ENCODE results near the gene COX20.

COX20 gene

GRCh38 chr1:244836584-244836983, 1.1 kb downstream of the COX20 start:
- H3K4me2 ChIP-seq (ENCODE audit: low read length) = peak overlapping the region; percentile 96
- H3K4me1 ChIP-seq (ENCODE audit: insufficient read depth, low read length, severe bottlenecking) = peaks cover 51% of the 10 kb centered on the region
- H3K27me3 ChIP-seq (ENCODE audit: insufficient read depth, low read length) = no peaks in the 10 kb centered on the region
- H3F3A ChIP-seq (ENCODE audit: insufficient read depth, low read length) = peaks cover 20% of the 10 kb centered on the region; the same call in 1 of the 2 replicates
- peak overlapping the region; percentile 86 for H3K4me3 ChIP-seq (ENCODE audit: low read depth, low read length, poor library complexity, severe bottlenecking)
- H3K27ac ChIP-seq (ENCODE audit: low read depth, low read length, poor library complexity, severe bottlenecking) = peak overlapping the region; percentile 95
- H3K9me3 ChIP-seq (ENCODE audit: low read length) = no peaks in the 10 kb centered on the region
- H2AFZ ChIP-seq (ENCODE audit: low read length) = no peak overlapping the region
- H3K79me2 ChIP-seq (ENCODE audit: insufficient read depth, low read length) = peaks cover 16% of the 10 kb centered on the region
- TF ChIP-seq EZH2 (IDR thresholded peaks at IDR 0.05; ENCODE audit: borderline replicate concordance, low read length) (no peak), CTCF (IDR thresholded peaks at IDR 0.05; ENCODE audit: low read length) (no peak)
- no peaks in the 10 kb centered on the region for H3K9me2 ChIP-seq (ENCODE audit: low read depth, low read length)
- H3K9ac ChIP-seq (ENCODE audit: low read length) = peak overlapping the region; percentile 96
- H3K36me3 ChIP-seq (ENCODE audit: insufficient read depth, low read length) = peaks cover 34% of the 10 kb centered on the region
- no peaks in the 10 kb centered on the region for H4K20me1 ChIP-seq (ENCODE audit: insufficient read depth, low read length)

DNA sequence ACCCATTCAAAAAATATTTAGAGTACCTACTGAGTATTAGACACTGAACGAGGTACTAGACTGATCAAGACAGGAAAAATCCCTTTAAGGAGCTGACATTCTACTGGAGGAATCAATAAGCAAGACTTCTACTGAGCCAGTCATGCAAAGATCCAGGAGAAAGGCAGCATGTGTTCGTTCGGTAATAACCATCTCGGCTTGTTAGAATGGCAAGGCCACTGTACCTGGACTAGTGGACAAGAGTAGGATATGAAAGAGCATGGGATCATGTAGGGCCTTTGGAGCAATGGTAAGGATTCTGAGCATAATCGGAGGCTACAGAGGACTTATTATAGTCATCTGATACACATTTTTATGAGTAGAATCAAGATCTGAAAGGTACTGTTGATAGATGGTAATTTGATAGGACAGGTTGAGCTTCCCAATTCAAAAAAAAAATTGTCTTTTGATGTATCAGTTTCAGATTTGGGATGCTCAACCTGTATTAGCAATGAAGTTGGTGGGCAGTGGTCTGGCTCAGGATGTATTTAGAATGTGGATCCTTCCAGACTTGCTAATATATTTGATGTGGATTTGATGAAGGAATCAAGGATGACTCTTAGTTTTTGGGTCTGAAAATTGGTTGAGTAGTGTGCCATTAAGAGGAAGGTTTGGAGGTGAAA, 2.3 kb downstream of the COX20 start:
- Histone ChIP-seq H3K27me3 (ENCODE audit: insufficient read depth, low read length) (no peaks in the 10 kb centered on the region), H3K4me2 (ENCODE audit: low read length) (peak overlapping the region; percentile 96), H2AFZ (ENCODE audit: low read length) (no peak overlapping the region), H3K36me3 (ENCODE audit: insufficient read depth, low read length) (peaks cover 46% of the 10 kb centered on the region), H3K4me3 (ENCODE audit: low read depth, low read length, poor library complexity, severe bottlenecking) (peak overlapping the region; percentile 86), H3K9me3 (ENCODE audit: low read length) (no peaks in the 10 kb centered on the region), H3F3A (ENCODE audit: insufficient read depth, low read length) (peaks cover 27% of the 10 kb centered on the region; the same call in 1 of the 2 replicates), H3K9ac (ENCODE audit: low read length) (peak overlapping the region; percentile 96; the same call in 1 of the 2 replicates), H3K4me1 (ENCODE audit: insufficient read depth, low read length, severe bottlenecking) (peaks cover 51% of the 10 kb centered on the region), H3K27ac (ENCODE audit: low read depth, low read length, poor library complexity, severe bottlenecking) (peak overlapping the region; percentile 95), H3K9me2 (ENCODE audit: low read depth, low read length) (no peaks in the 10 kb centered on the region), H3K79me2 (ENCODE audit: insufficient read depth, low read length) (peaks cover 16% of the 10 kb centered on the region), H4K20me1 (ENCODE audit: insufficient read depth, low read length) (no peaks in the 10 kb centered on the region)
- TF ChIP-seq CTCF (IDR thresholded peaks at IDR 0.05; ENCODE audit: low read length) (no peak), EZH2 (IDR thresholded peaks at IDR 0.05; ENCODE audit: borderline replicate concordance, low read length) (no peak)

DNA sequence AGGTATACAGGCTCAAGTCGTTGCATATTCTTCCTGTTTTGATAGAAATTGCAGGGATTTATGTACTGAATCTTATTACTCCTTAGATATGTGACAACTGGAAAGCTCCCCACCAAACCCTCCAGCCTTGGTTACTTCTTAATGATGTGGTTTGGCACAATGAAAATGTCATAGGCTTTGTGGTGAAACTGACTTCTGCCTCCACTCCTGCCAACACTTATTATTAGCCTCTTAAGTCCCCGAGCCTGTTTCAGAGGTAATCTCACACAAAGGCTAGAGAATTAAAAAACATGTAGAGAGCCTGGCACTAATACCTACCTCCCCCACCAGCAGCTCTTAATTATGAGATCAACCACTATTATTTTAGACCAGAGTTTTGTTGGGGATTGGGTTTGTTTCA, 4.2 kb downstream of the COX20 start:
- peaks cover 27% of the 10 kb centered on the region; the same call in 1 of the 2 replicates for H3F3A ChIP-seq (ENCODE audit: insufficient read depth, low read length)
- no peaks in the 10 kb centered on the region for H3K27me3 ChIP-seq (ENCODE audit: insufficient read depth, low read length)
- TF ChIP-seq CTCF (IDR thresholded peaks at IDR 0.05; ENCODE audit: low read length) (no peak), EZH2 (IDR thresholded peaks at IDR 0.05; ENCODE audit: borderline replicate concordance, low read length) (no peak)
- no peaks in the 10 kb centered on the region for H4K20me1 ChIP-seq (ENCODE audit: insufficient read depth, low read length)
- no peak overlapping the region for H3K27ac ChIP-seq (ENCODE audit: low read depth, low read length, poor library complexity, severe bottlenecking)
- H3K9me2 ChIP-seq (ENCODE audit: low read depth, low read length) = no peaks in the 10 kb centered on the region
- peaks cover 65% of the 10 kb centered on the region for H3K36me3 ChIP-seq (ENCODE audit: insufficient read depth, low read length)
- H2AFZ ChIP-seq (ENCODE audit: low read length) = no peak overlapping the region
- no peak overlapping the region for H3K4me2 ChIP-seq (ENCODE audit: low read length)
- H3K9ac ChIP-seq (ENCODE audit: low read length) = no peak overlapping the region
- no peaks in the 10 kb centered on the region for H3K9me3 ChIP-seq (ENCODE audit: low read length)
- peaks cover 35% of the 10 kb centered on the region for H3K4me1 ChIP-seq (ENCODE audit: insufficient read depth, low read length, severe bottlenecking)
- no peak overlapping the region for H3K4me3 ChIP-seq (ENCODE audit: low read depth, low read length, poor library complexity, severe bottlenecking)
- H3K79me2 ChIP-seq (ENCODE audit: insufficient read depth, low read length) = peaks cover 16% of the 10 kb centered on the region
